OCI-M2 (cell line): ENCODE measurements around the gene FUBP3.

Source experiments
- DNase-seq: peaks from one replicate; lab custom pipeline; 2025; ENCODE audit not compliant: unreplicated experiment; lab: John Stamatoyannopoulos, UW

Gene FUBP3, protein sequence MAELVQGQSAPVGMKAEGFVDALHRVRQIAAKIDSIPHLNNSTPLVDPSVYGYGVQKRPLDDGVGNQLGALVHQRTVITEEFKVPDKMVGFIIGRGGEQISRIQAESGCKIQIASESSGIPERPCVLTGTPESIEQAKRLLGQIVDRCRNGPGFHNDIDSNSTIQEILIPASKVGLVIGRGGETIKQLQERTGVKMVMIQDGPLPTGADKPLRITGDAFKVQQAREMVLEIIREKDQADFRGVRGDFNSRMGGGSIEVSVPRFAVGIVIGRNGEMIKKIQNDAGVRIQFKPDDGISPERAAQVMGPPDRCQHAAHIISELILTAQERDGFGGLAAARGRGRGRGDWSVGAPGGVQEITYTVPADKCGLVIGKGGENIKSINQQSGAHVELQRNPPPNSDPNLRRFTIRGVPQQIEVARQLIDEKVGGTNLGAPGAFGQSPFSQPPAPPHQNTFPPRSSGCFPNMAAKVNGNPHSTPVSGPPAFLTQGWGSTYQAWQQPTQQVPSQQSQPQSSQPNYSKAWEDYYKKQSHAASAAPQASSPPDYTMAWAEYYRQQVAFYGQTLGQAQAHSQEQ

DNA sequence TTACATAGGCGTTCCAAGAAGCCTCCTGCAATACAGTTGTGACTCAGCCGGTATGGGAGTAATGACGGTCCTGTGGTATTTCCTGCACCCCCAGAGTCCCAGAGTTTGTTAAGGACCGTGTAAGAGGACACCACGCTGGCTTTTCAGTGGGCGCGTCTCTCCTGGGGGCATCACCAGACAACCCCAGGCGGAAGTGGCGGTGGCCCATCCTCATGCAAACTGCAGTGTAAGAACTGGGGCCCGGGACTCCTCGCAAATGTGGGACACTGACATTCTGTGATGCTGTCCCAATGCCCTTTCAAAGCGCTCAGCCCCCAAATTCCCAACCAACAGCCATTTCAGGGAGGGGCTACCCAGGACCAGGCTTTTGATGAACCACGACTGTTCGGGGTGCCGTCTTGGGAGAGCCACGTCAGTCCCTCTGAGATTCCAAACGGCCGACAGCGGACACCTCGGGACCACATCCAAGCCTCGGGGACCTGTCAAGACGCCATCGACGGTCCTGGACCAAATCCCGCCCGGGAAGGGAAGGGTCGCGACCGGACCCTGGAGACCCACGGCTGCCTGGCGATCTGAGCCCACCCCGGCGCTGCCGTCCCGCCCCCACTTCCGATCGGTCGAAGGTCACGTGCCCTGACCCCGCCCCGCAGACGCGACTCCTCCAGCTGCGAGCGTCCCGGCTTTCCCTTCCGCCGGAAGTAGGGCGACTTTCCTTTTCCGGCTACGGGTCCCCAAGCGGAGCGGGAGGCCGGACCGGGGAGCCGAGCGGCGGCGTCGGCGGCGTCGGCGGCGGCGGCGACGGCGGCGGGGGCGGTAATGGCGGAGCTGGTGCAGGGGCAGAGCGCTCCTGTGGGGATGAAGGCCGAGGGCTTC is at the start of gene FUBP3:
Gene FUBP3 (plus strand): TSS at position 713 of the 873 bp plus-strand sequence. CDS start 104 bp downstream, at position 817.
- no peak for DNase-seq

DNA sequence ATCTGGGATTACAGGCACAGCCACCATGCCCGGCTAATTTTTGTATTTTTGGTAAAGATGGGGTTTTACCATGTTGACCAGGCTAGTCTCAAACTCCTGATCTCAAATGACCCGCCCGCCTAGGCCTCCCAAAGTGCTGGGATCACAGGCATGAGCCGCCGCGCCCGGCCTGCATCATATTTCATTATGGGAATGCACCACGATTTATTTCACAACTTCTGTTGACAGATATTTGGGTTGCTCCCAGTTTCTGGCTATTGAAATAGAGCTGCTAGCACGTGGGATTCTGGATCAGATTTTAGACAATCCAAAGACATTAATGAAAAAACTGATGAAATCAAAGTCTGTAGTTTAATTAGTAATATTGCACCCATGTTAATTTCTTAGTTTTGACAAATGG is 48.4 kb upstream of the FUBP3 start:
- DNase-seq, result no peak

DNA sequence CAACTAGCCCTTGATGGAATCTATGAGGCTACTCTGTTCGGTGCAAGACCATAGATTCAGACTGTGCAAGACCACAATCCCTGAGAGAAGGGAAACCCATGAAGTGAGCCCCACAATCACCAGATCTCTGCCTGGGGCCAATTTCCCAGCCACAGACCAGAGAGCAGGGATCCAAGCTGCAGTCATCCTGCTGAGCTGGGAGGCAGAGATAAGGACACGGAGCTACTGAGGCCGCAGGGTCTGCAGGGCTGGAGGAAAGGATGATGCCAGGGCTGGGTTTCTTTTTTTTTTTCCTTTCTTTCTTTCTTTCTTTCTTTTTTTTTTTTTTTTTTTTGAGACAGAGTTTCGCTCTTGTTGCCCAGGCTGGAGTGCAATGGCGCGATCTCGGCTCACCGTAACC is 47.7 kb upstream of the FUBP3 start:
- DNase-seq, result peak; percentile 13

DNA sequence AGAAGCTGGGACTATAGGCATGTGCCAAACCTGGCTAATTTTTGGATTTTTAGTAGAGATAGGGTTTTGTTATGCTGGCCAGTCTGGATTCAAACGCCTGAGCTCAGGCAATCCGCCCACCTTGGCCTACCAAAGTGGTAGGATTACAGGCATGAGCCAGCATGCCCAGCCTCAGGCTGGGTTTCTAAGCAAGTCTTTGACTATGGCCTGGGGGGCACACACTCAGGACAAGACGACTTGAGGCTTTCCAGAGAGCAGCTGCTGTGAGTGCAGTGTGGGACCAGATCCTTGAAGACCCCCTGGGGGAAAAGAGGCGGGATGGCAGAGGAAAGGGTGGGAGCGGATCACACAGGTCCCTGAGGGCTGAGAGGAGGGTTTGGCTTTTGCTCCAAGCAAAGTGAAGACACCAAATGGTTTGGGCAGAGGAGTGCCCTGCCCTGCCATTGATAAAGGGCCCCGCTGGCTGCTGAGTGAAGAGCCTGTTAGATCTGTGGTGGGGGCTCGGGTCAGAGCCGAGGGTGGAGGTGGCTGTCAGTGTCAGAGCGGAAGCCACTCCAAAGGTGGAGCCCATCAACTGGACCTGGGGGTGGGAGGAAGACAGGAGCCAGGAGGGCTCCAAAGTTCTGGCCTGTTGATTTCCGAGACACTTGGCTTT is 46.8 kb upstream of the FUBP3 start:
- DNase-seq, result no peak

DNA sequence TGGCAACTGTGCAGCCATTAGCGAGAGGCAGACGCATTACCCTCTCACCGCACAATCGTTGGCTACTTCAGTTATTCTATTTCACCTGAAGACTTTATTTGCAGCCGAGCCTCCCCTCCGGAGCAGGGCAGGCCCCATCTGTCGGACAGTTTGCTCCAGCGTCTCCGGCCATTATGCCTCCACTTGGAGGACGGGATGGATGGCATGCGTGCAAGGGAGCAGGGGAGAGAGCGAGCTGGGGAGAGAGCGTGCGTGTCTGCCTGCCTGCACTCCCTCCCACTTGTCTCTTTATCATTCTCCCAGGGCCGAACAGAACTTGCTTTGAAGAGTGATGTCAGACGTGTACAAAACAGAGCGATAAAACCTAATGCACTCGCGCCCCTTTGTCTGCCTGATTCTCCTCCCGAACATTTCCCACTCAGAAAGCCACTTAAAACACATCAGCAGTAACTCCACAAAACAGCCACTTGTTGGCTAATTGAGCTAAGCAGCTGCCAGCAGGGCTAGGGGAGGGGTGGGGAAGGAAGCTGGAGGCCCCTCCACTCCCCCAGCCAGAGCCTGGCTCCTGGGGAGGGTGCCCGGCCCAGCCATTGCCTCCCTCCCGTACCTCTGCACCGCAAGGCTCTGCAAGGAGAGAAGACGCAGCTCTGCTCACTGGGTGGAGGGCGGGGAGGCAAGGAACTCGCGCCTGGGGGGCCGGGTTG is 43.4 kb upstream of the FUBP3 start:
- peak; percentile 61 for DNase-seq

DNA sequence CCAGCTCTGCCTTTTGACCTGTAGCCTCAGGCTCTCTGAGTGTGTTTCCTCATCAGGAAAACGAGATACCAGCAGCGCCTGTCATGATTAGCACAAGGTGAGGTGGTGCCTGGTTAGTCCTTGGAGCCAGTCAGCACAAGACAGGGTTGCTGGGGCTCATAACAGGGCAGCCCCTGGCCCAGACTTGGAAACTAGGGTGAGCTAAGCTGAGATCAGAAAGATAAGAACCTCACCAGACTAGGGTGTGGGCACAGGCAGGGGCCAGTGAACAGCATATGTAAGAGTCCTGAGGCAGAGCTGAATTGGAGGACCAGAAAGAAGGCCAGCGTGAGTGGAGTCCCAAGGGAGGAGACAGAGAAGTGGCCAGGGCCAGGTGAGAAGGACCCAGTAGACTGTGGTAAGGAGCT is 42.7 kb upstream of the FUBP3 start:
- DNase-seq, result no peak

DNA sequence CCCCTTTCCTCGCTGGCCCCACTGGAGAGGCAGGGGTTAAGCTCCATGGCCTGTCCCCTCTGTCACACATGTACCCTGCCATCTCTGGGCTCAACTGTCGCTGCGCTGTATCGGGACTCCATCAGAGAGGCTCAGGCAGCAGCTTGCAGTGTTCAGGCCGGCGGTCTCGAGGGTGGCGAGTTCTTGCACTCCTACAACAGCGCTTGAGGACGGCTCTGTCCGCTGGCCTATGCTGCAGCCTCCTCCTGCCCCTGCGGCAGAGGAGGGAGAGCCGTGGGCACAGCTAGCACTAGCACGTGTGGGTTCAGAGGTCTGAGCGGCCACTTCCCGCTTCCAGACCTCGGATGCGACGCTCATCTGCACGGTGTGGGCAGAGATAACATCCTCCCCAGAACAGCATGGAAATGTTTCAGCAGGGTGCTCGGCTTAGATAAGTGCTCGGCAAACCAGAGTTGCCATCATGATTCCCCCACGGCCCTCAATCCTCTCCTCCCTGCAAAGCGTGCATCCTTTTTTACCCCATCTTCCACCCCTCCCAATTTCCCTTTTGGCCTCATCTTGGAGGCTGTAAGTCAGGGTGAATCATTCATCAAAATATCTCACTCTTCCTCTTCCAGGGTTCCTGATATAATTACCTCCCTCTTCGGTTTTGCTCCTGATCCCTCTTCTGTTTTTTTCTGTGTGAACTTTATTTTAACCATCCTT is 41.9 kb upstream of the FUBP3 start:
- peak; percentile 76 for DNase-seq

DNA sequence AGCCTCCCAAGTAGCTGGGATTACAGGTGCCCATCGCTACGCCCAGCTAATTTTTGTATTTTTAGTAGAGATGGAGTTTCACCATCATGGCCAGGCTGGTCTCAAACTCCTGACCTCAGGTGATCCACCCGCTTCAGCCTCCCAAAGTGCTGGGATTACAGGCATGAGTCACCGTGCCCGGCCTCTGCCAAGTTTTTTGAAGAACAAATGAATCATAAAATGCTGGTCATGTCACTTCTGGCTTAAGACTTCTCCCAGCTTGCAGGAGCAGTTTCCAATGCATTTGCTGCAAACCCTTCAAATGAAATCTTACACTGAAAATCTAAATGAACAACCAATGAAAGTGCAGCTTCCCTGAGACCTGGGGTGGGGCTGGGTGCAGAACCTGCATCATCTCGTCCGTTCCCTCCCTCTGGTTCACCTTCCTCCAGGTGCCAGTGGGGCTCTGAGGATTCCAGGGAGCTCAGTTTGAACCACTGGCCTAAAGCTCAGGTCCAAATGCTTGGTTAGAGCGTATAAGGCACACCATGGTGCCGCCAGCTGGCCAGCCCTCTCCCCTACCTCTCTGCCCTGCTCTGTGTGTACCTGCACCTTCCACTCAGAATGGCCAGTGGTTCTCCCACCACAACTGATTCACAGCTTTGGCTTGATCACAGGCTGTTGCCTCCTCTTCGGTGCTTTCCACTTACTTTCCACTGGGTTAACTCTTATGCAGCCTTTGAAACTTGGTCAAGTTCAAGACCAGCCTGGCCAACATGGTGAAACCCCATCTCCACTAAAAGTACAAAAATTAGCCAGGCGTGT is 39.8 kb upstream of the FUBP3 start:
- DNase-seq, result no peak

DNA sequence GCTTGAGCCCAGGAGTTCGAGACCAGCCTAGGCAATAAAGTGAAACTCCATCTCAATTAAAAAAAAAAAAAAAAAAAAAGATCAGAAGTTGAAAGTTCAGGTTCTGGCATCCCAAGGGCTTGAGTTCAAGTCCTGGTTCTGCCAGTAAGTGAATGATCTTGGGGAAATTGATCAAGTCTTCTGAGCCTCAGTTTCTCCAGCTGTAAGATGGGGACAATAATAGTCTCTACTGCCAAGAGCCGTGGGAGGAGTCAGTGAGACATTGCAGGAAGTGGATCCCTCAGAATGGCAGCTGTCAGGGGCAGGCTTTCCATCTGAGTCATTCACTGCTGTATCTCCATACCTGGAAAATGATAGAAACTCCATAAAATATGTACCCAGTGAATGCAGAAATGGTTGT is 37.8 kb upstream of the FUBP3 start:
- no peak for DNase-seq

DNA sequence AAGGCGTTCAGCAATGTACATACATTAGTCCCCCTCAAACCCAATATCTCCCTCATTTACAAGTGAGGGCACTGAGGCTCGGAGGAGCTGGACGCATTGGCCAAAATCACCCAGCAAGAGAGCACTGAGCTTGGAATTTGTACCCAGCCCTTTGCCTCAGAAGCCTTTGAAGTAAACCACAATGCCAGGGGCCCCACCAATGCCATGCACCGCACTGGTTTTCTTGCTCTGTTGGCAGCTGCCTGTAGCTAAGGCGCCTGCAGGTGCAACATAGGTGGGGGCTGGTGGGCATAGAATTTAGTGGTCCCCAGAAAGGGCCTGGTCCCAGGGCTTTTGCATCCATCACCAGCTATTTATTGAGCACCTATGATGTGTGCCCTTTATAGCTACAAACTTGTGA is 37.3 kb upstream of the FUBP3 start:
- DNase-seq, result no peak

DNA sequence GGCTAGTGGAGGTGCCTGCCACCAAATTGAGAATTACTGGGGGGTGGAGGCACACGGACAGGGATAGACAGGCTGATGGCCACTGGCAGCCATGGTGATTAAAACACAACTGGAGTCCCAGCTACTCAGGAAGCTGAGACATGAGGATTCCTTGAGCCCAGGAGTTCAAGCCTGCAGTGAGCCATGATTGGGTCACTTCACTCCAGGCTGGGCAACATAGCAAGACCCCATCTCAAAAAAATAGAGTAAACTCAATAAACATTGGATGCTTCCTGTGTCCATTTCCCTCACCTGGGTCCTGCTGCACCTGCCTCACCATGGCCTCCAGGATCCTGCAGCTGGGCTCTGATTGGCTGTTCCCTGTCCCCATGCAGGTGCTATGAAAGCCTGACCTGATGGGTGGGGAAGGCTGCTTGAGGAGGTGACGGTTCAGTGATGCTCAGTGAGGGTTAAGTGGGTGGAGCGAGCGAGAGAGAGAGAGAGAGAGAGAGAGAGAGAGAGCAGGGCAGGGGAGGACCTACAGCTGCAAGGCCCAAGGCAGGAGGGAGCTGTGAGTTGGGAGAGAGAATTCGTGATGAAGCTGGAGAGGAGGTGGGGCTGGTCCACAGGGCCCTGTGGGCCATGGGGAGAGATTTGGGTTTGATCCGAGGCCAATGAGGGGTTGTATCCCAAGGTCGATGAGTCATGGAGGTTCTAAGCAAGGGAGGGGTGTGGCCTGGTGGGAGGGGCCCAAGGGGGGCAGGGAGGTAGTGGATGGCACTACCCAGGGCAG is 36.7 kb upstream of the FUBP3 start:
- DNase-seq, result no peak

DNA sequence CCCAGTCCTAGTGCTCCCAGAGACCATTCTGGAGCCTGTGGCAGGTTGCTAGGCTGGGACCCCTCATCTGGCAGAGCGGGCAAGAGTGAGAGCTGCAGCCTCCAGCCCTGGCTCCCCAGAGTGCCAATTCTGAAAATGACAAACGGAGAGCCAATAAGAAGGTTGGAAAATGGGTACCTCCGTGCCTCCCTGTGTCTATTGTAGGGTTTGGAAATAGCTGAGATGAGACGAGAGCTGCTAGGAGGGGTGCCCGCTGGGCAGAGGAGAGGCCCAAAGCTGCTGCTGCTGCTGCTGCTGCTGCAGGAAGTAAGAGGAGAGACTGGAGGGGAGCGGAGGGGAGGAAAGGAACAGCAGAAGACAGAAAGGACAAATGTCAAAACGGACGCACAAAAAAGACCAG is 36.0 kb upstream of the FUBP3 start:
- no peak for DNase-seq

DNA sequence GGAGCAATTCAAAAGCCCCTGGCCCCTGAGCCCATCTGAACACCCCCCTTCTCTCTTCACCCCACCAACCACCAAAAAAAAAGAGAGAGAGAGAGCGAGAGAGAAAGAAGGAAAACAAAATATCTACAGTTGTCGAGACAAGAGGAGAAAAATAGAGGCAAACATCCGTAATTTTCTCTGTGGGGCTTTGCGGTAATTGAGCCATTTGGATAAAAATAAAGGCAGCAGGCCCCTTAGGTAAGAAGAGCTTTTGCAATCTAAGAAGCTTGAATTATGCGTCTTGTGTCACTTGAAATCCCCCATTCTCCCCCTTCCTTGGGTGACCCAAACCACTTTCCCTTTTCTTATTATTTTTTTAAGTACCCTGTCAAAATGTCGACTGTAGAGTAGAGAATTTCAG is 35.5 kb upstream of the FUBP3 start:
- no peak for DNase-seq

DNA sequence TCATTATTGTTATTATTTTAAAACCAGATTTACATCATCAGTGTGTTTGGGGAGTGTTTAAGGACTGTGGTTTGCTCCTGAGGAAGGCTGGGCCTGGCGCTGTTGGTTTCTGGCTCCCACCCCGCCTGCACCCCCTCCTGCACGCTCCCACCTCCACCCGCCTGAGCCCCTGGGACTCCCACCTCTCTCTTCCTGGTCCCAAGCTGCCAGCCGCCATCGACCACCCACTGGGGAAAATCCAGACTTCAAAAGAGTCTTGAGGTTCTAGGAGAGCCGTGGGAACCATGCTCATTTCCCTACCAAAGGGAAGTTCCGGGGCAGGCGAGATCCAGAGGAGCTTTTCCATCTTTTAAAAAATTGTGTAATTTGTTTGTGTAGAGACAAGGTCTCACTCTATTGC is 35.0 kb upstream of the FUBP3 start:
- no peak for DNase-seq

DNA sequence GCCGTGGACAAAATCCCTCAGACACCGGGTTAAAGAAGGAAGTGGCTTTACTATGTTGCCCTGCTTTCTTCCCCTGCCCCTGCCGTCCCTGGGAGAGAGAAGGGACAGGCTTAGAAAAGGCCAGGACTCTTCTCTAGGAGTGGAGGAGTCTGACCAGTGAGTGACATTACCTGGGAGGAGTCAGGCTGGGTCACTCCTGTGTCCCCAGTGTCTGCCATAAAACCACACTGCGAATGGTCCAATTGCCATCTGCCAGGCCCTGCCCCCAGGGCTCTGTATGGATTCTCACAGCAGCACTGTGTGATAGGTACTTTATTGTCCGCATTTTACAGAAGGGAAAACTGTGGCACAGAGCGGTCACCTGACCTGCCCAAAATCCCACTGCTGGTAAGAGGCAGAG is 31.3 kb upstream of the FUBP3 start:
- DNase-seq, result no peak

DNA sequence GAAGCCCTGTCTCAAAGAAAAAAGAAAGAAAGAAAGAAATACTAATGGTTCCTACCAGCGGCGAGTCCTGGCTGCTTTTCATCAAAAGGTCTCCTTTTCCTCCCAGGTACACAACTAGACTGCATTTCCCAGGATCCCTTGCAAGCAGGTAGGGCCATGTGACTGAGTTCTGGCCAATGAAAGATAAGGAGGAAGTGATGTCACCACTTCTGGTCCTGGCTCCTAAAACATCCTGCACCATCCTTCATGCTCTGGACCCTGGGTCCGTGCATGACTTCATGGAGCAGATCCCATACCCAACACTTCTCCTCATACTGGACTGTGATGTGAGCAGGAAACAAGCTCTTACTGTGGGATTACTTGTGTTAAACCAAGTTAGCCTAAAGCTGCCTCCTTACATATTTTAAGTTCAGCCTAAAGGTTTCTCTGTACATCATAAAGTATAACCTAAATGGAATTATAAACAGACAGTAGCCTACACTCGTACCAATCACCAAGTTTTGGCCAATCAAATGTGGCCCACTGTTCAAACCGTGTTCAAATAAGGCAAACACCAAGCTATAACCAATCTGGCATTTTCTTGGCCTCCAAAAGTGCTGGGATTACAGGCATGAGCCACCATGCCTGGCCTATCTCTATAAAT is 30.2 kb upstream of the FUBP3 start:
- DNase-seq, result no peak

DNA sequence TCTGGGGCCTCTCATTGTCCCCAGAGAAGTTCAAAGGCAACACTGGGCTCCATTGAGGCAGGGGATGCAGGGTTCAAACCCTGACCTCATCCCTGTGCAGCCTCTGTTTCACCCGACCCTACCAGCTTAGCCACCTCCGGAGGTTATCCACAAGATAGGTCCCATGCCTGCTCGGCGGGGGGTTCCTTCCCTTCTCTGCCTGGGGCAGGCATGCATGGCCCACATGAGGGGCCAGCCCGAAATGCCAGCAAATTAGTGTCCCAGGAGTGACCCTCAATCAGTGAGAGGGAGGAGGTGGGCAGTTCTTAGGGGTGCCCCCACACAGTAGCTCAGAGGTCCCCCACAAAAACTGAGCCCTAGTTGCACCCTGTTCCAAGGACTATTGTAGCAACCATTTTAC is 24.8 kb upstream of the FUBP3 start:
- no peak for DNase-seq

DNA sequence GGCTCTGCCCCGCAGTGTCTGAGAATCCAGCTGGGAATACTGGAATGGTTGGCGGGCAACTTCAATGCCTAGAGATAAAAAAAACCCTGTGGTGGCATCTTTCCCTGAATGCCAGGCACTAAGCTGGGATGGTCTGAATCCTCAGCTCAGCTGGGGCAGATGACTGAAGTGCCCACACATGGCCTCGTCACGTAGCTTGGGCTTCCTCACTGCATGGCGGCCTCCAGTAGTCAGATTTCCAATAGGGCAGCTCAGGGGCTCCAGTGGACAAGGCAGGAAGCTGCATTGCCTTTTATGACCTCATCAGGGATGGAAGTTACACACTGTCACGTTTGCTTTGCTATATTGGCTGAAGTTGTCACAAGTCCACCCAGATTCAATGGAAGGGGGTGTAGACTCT is 24.3 kb upstream of the FUBP3 start:
- DNase-seq, result no peak
